Right atrium auricular region (tissue), 2 donors: ENCODE data around the gene CAPZA1. TPM values are rescaled to one million over a fixed set of nuclear protein-coding genes. Genes with fewer than 3 reads are reported as not detected.

Source experiments
- DNase-seq: peaks from one replicate; pipeline ENCODE4 v3.0.0-alpha.2; 2019; ENCODE audit warnings: low spot score
- H3K27ac ChIP-seq, 2 donors: fragments of 200-600 bp; sonication (generic); 1 replicate in 1 of 2; 2 replicates in 1 of 2; pipeline ENCODE4 v1.5.1; 2016 to 2019
- H3K27me3 ChIP-seq, 2 donors: fragments of 200-600 bp; sonication (generic); one replicate each; pipeline versions ENCODE4 v1.5.1 to v1.6.0; 2017 to 2019
- H3K36me3 ChIP-seq: fragments of 200-600 bp; sonication (generic); one replicate; pipeline ENCODE4 v1.5.1; 2016
- H3K4me1 ChIP-seq, 2 donors: fragments of 200-600 bp; sonication (generic); one replicate each; pipeline versions ENCODE4 v1.5.1 to v1.6.0; 2017 to 2019
- H3K4me3 ChIP-seq, 2 donors: fragments of 200-600 bp; sonication (generic); 1 replicate in 1 of 2; 2 replicates in 1 of 2; pipeline ENCODE4 v1.5.1; 2017 to 2019; ENCODE audit warnings: mild to moderate bottlenecking in 1 of 2, moderate library complexity in 1 of 2
- H3K9me3 ChIP-seq, 2 donors: fragments of 200-600 bp; sonication (generic); one replicate each; pipeline ENCODE4 v1.5.1; 2019
- total RNA-seq, 2 donors: library from RNA; depleted of rRNA; stranded (reverse); fragments of >200 nt; gene quantifications; one replicate each; pipeline ENCODE4 v1.1.0, GENCODE V29; 2016
- TF ChIP-seq, protein P1 (sequence below), 2 donors: fragments of 200-600 bp; sonication (generic); IDR thresholded peaks; one replicate each; pipeline ENCODE4 v1.5.1; 2019; ENCODE audit warnings: antibody characterized with exemption in 2 of 2

CAPZA1 gene
- total RNA-seq, 2 donors from 2014 or later = 29.0 to 46.0 TPM

DNA sequence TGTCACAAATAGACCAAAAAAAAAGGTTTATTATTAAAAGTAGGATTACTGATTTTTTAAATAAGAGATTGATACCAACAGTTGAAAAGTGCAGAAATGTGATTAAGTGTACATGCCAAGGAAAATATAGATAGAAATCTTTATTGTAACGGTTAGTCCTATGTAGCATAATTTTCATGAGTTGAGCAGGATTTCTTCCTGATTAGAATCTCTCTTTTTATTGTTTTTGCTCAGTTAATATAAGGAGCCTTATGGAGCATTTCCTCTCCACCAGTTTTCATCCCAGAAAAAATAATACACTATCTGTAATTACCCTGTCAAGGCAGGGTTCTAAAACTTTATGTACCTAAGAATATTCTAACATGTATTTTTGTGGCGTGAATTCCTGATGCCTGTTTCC, 23.4 kb downstream of the CAPZA1 start:
- TF ChIP-seq, protein P1, sequence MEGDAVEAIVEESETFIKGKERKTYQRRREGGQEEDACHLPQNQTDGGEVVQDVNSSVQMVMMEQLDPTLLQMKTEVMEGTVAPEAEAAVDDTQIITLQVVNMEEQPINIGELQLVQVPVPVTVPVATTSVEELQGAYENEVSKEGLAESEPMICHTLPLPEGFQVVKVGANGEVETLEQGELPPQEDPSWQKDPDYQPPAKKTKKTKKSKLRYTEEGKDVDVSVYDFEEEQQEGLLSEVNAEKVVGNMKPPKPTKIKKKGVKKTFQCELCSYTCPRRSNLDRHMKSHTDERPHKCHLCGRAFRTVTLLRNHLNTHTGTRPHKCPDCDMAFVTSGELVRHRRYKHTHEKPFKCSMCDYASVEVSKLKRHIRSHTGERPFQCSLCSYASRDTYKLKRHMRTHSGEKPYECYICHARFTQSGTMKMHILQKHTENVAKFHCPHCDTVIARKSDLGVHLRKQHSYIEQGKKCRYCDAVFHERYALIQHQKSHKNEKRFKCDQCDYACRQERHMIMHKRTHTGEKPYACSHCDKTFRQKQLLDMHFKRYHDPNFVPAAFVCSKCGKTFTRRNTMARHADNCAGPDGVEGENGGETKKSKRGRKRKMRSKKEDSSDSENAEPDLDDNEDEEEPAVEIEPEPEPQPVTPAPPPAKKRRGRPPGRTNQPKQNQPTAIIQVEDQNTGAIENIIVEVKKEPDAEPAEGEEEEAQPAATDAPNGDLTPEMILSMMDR (IDR thresholded peaks at IDR 0.05) = no peak
- DNase-seq = no peak
- no peaks in the 10 kb centered on the region for H3K9me3 ChIP-seq

DNA sequence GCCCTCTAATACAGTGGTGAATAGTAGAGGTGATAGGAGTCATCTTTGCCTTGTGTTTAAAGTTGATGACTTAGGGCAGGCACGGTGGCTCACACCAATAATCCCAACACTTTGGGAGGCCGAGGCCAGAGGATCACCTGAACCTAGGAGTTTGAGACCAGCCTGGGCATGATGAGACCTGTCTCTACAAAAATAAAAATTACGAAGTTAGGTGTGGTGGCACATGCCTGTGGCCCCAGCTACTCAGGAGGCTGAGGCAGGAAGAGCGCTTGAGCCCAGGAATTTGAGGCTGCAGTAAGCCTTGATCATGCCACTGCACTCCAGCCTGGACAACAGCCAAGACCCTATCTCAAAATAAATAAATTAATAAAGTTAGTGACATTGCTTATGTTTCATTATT, 26.6 kb downstream of the CAPZA1 start:
- Histone ChIP-seq H3K4me3 (no peak overlapping the region), H3K9me3 (no peaks in the 10 kb centered on the region), H3K27me3 (no peaks in the 10 kb centered on the region), H3K4me1 (no peaks in the 10 kb centered on the region), H3K36me3 (peaks cover 33% of the 10 kb centered on the region), H3K27ac (no peak overlapping the region)
- TF ChIP-seq, protein P1 (IDR thresholded peaks at IDR 0.05) = no peak
- no peak for DNase-seq

More for the DNA sequence above, 23.4 kb downstream of the CAPZA1 start:
- Histone ChIP-seq H3K4me3 (no peak overlapping the region), H3K36me3 (peaks cover 7% of the 10 kb centered on the region), H3K27me3 (no peaks in the 10 kb centered on the region), H3K27ac (no peak overlapping the region), H3K4me1 (no peaks in the 10 kb centered on the region)

DNA sequence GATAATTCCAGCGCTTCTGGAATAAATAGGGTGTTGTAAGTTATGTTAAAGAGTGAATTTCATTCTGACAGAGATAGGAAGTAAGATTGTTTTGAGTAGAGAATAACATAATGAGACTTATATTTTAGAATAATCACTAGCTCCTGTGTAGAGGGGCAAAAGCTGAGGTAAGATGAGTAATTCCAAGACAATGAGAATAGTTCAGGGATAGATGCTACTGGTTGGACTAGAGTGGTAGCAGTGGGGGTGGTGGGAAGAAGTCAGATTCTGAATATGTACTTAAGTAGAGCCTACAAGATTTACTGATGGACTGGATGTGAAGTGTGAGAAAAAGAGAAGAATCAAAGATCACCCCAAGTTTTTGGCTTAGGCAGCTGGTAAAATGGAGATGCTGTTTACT, 31.6 kb downstream of the CAPZA1 start:
- TF ChIP-seq, protein P1 (IDR thresholded peaks at IDR 0.05) = no peak
- peaks cover 45% of the 10 kb centered on the region for H3K36me3 ChIP-seq

DNA sequence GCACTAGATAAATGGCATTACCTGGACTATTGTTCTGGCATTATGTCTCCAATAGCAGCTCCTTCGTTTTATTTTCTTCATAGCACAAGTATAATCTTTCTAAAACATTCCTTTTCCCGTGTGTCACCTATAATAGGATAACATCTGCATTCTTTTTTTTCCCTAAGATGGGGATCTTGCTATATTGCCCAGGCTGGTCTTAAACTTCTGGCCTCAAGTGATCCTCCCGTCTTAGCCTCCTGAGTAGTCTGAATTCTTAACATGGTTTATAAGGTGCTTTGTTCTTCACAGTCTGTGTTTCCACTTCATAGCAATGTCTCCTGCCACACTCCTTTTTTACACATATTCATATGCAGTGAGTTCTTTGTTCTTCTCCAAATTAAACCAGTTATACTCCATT, 46.2 kb downstream of the CAPZA1 start:
- no peaks in the 10 kb centered on the region for H3K4me1 ChIP-seq
- no peak overlapping the region for H3K4me3 ChIP-seq
- H3K9me3 ChIP-seq = no peaks in the 10 kb centered on the region
- H3K27ac ChIP-seq = no peak overlapping the region
- no peaks in the 10 kb centered on the region for H3K27me3 ChIP-seq
- H3K36me3 ChIP-seq = peaks cover 78% of the 10 kb centered on the region
- TF ChIP-seq, protein P1 (IDR thresholded peaks at IDR 0.05) = no peak
- no peak for DNase-seq

More for the DNA sequence above, 31.6 kb downstream of the CAPZA1 start:
- H3K4me3 ChIP-seq = no peak overlapping the region
- no peaks in the 10 kb centered on the region for H3K4me1 ChIP-seq
- H3K9me3 ChIP-seq = no peaks in the 10 kb centered on the region
- no peak overlapping the region for H3K27ac ChIP-seq
- DNase-seq = no peak
- H3K27me3 ChIP-seq = no peaks in the 10 kb centered on the region

DNA sequence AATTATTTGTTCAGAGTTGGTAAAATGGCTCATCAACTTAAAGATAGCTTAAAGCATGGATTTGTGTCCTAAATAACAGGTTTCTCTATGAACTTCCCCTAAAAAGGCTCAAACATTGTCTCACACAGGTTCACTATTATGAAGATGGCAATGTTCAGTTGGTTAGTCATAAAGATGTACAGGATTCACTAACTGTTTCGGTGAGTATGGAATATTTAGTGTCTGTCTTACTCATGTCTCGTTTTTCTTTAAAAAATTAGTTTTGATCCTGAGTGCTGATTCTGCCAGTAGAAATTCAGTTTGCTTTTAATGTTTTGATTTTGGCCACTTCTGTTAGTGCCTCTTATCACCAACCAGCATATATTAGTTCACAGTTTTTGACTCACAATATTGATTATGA, 47.3 kb downstream of the CAPZA1 start:
- no peak overlapping the region for H3K27ac ChIP-seq
- no peak for DNase-seq
- H3K4me1 ChIP-seq = no peaks in the 10 kb centered on the region
- H3K4me3 ChIP-seq = no peak overlapping the region
- H3K9me3 ChIP-seq = no peaks in the 10 kb centered on the region
- H3K27me3 ChIP-seq = no peaks in the 10 kb centered on the region
- TF ChIP-seq, protein P1 (IDR thresholded peaks at IDR 0.05) = no peak
- H3K36me3 ChIP-seq = peaks cover 67% of the 10 kb centered on the region

DNA sequence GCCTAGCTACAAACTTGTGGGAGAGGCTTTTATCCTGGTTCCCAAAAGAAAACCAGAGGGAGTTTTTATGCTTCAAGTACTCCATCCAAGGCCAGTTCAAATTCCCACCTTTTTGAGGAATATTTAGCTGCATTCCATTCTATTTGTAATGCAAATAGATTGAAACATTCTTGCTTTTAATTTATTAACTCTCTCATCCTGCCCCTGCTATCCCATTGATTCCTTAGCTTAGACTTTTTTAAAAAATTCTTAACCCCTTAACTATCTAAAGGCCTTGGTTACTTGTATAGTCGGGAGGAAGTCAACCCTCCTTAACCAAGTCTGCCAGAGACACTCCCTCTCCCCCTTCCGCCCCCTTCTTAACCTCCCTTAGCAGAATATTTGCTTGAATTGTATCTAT, 52.4 kb downstream of the CAPZA1 start:
- TF ChIP-seq, protein P1 (IDR thresholded peaks at IDR 0.05) = no peak
- H3K4me3 ChIP-seq = no peak overlapping the region
- DNase-seq = no peak
- H3K4me1 ChIP-seq = peaks cover 0 to 22% of the 10 kb centered on the region in 2 donors
- H3K27ac ChIP-seq = no peak overlapping the region
- H3K27me3 ChIP-seq = no peaks in the 10 kb centered on the region
- peaks cover 30% of the 10 kb centered on the region for H3K36me3 ChIP-seq
- H3K9me3 ChIP-seq = no peaks in the 10 kb centered on the region
